GM19328 (cell line): ENCODE data around the gene ADGRB2.

Experiments
- ATAC-seq: cut with Tn5 transposase; IDR thresholded peaks from one replicate; pipeline ENCODE4 v1.9.1; 2021; ENCODE audit warnings: mild to moderate bottlenecking, moderate library complexity; ENCODE audit not compliant: unreplicated experiment

The ADGRB2 gene

DNA sequence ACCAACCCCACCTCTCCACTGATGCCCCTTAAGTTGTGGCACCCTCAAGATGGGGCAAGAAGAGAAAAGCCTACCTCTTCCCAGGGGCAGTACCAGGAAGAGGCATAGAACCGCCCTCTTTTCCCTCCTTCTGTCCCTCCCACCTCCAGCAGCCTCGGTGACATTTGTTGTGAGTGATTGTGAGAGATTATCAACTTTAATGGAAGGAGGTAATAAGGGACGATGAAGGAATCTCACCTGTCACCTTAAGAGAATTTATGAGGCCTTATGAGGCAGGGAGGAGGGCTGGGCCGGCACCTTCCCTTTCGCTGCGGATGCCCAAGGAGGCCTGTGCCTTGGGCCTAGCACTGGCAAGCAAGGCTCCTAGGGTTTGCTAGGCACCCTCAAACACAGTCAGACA is 1.4 kb upstream of the ADGRB2 start:
- ATAC-seq, result no peak

DNA sequence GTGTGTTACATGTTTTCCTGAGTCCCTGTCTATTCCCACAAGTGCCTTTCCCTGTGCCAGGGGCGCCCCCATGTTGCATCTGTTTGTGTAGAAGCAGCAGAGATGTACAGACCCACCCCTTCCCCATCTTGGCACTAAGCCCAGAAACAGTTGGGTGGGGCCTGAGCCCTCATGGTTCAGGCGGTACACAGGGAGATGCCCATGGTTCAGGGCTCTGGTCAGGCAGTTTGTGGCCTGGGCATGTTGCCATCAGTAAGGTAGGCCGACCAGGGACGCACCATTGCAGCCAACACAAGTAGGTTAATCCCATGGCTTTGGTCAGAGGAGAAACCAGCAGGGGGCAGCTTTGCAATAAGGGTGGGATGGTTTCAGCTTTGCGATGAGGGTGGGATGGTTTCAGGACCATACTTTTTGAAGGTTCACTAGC is 914 bp upstream of the ADGRB2 start:
- ATAC-seq, result no peak

DNA sequence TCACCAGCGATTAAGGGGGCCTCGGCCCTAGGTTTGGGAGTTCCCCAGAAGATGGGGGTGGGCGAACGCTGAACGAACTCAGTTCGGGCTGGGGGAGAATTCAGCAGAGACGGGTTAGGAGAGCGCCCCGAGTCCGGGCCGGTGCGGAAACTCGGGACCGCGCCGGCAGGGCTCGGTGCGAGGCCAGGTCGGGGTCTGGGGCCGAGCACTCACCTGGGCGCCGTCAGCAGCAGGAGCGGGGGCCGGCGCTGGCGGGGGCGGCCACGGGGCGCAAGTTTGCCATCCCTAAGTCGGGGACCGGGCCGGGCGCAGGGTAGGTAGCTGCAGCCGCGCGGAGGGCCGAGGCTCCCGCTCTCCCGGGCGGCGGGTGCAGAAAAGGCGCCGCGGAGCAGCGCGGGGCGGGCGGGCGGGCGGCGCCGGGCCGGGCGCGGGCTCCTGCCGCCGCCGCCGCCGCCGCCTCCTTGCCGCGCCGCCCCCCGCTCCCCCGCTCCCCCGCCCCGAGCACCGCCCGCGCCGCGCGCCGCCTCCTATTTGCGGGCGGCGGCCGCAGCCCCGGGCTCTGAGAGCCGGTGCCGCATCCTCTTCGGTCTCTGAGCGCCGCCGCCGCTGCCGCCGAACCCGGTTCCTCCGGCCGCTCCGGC is 349 bp downstream of the ADGRB2 start:
- no peak for ATAC-seq

DNA sequence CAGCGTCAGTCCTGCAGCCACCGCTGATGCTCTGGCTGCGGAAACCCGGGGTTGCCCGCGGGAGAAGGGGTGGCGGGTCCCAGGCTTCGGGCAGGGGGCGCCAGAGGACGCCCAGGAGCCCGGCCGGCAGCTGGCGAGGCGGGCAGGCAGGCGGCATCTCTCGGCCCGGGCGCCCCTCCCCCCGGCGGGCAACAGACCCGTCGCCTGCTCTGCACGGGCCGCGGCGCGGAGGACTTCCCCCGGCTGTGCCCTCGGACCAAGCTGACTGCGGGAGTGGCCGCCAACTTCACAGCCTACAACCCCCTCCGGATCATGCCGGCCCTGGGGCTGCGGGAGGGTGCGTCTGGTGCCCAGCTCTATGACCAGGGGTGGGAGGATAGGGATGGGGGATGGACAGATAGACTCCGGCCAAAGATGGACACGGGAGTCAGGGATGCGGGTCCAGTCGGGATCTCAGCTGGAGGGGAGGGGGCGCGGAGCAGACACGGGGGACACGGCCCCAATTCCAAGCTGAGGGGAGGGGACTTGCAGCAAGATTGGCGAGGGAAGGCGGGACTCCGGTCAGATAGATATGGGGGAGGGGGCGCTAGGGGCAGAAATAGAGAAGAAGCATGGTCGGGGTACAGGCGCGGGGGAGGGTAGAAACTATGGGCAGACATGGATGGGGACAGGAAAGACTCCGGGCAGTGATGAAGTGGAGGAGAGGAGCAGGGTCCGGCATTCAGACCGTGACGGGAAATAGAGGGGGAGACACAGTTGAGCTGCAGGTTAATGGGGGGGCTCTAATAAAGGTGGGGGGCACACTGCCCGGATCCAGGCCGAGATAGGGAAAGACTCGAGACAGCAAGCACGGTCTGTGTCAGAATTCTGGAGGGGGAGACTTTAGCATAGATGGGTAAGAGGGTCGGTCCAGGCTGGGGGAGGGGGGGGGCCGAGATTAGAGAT is 1.1 kb downstream of the ADGRB2 start:
- no peak for ATAC-seq

DNA sequence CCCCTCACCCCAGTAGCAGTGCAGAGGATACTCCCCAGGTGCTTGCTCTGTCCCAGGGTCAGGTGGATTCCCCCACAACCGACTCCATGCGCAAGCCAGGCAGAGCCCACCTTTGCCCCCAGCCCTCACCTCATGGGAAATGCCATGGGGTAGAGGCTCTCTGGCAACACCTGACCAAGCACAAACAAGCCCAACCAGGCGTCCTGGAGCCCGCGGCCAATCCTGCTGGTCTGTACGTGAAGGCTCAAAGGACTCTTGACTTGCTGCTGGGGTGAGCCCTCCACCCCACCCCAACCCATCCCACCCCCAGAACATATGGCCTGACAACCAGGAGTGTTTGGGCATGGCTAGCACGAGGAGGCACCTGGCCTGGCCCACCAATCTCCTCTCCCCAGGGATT is 1.8 kb downstream of the ADGRB2 start:
- no peak for ATAC-seq

DNA sequence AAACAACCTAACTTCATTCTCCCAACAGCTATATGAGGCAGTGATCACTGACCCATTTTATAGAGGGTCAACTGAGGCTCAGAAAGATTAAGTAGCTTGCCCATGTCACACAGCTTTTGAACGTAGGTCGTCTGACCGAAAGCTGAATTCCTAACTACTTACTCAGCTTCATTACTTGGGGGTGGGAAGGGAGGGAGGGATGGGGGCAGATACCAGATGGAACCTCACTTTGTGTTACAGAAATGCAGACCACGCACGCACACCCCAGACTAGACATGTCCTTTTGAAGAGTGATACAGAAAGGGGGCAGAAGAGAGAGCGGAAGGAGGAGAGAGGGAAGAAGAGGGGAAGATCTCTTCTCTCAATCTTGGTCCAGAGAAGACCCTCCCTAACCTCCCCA is 2.3 kb downstream of the ADGRB2 start:
- no peak for ATAC-seq

DNA sequence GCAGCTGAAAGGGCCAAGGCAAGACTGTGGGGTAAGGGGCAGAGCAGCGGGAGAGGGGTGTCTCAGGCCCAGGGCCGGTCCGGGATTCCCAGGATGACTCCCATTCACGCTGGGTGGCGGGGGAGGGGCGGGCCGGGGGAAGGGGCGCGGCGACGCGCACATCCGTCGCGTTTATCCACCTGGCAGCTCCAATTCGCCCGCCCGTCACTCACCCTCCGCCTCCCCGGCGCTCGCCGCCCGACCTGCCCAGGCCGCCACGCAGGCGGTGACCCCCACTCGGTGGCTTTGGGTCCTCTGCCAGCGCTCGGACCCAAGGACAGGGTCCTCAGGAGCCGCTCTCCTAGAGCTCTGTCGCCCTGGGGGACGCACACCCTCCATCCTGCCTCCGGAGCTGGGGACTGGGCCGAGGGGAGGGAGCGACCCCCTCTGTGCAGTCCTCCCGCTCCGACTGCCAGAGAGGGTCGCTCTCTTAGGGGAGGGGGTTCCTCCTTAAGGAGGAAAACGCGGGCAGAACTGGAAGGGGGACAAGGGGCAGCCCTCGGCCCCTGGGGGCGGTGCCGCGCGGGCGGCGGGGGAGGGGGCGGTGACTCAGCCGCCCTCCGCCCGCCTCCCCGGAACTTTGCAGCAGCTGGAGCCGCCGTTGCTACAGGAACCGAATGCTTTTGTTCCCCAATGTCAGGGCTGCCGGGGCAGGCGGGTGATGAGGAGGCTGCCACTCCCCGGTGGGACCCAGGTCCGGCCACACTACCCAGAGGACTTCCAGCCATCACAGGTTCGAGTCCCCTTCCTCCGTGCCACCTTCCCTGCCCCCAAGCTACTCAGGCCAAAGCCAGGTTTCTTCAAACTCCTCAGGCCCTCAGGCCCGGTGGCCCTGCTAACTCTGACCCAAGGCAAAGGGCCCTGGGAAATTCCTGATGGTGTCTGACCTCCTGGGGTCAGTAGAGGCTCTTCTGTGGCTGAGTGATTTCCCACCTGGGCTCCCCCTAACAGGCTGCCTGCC is 3.4 kb downstream of the ADGRB2 start:
- ATAC-seq, result no peak

DNA sequence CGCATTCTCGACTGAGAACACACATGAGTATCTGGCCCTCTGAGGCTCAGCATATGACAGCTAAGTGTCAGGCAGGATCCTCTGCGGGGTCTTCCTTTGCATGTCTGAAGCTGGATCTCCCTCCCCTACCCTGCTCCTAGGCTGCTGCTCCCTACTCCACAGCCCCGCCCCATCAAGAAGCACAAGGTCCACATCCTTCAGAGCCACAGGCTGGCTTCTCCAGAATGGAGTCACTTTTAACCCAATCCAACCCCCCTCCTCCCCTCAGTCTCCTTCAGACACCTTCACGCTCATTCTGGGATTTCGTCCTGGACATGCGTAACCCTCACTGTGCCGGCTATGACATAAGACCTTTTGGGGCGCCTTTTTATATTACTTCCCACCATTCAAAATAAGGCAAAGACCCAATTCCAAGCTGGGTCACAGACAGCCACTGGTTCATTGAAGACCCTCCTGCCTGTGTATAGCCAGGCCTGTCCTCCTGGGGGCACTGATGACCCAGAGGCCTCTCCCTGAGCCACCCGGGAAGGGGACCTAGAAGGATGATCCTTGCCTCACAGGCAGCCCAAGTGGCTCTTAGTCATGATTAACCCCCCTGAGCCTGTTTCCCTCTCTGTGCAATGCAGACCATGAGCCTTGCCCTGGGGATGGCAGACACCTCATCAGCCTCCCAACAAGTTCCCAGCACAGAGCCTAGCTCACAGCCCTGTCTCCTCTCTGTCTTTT is 4.7 kb downstream of the ADGRB2 start:
- no peak for ATAC-seq

DNA sequence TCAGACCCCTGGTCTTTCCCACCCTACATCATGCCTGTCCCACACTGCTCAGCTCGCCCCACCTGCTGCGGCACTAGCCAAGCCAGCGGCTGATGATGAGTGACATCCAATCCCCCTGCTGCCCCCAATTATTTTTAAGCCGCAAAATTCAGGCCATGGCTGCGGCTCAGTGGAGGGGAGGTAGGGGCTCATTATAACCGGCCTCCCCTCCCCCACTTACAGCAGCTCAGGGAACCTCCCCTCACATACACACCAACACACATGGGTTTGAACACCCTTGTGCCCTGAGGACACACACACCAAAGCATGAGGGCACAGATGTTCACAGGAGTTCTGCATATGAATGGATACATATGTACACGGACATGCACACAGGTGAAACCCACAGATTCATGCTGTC is 5.3 kb downstream of the ADGRB2 start:
- ATAC-seq, result no peak

DNA sequence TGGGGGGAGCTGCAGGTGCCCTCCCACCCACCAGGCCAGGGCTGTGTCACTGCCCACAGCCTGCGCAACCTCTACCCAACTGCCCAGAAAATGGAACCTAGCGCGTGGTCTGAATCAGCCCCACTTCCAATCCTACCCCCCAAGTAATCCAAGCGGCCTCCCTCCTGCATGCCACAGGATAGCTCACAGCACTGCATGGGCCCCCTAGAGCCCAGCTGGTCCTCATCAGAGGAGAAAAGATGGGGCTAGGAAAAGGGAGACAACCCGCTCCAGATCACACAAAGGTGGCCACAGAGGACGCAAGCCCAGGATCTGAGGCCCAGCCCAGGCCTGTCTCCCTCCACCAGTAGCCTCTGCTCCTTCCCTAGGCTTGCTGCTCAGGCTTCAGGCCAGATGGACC is 6.2 kb downstream of the ADGRB2 start:
- ATAC-seq, result no peak

DNA sequence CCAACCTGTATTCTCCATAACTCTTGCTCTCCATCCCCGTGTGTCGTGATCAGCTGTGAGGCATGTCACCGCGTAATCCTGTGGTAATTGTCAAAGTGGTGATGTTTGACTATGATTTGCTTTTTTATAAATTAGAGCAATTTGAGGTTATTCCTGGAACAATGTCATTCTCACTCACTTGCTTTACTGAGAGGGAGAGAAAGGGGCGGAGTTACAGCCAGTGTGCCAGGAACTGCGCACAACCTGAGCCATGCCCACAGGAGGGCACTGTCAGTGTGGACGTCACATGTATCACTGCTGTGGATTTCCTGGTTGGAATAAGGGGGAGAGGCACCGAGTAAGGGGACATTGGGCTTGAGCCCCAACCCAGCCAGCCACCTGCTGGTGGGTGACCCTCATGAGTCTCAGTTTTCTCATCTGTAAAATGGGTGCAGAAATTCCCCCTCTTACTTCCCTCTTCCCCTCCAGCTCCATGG is 6.9 kb downstream of the ADGRB2 start:
- ATAC-seq, result no peak

DNA sequence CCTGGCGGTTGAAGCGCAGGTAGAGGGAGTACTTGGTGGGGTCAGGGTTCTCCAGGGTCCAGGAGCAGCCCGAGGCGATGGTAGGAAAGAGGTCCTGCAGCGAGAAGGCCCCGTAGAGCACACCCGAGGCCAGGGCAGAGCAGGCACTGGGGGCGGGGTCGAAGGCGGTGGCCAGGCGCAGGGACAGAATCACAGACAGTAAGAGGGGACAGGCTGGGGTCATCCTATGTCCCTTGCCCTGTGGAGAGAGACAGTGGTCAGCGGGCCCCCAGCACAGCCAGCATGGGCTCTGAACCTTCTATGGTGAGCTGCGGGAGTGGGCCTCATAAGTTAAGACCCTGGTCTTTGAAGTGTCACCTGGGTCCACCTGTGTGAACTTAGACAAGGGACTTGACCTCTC is 7.6 kb downstream of the ADGRB2 start:
- ATAC-seq, result no peak

DNA sequence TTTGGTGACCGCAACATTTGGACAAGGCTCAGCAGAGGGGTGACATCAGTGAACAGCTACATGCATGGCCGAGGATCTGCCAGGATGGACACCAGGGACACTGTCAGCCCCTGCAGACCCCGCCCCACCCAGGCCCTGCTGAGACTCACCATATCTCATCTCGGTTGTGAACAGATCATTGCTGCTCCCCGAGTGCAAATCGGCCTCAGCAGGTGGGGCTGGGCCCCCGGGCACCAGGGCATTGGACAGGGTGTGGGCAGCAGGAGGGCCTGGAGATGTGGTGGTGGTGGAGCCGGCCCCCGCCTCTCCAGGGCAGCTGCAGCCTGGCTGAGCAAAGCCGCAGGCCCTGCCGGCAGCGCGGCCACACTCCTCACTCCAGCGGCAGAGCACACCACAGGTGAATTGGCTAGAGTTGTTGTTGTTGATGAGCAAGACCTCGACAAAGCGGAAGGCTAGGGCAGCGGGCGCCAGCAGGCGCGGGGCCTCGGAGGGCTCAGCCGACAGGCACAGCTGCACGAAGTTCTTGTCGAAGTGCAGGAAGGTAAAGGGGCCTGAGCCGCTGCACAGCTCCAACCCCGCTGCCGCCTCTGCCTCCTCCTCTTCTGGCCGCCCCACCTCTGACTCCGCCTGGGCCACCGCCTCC is 8.2 kb downstream of the ADGRB2 start:
- no peak for ATAC-seq

DNA sequence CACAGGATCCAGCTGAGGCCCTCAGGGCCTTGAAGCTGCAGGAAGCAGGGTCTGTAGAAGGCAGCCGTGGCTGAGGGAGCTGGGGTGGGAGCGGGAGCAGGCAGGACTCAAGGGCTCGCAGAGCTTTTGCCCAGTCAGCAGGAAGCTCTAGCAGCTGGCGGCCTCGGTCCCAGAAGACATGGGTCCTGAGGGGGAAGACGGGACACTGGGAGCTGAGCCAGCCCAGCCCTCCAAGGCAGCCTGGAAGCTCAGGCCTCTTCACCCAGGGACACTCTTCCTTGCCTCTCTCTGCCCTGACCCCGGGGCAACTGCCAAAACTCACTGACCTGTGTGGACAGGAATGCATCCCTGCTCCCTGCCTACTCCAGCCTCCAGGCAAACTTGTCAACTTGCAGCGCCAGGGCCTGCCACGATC is 8.9 kb downstream of the ADGRB2 start:
- no peak for ATAC-seq

DNA sequence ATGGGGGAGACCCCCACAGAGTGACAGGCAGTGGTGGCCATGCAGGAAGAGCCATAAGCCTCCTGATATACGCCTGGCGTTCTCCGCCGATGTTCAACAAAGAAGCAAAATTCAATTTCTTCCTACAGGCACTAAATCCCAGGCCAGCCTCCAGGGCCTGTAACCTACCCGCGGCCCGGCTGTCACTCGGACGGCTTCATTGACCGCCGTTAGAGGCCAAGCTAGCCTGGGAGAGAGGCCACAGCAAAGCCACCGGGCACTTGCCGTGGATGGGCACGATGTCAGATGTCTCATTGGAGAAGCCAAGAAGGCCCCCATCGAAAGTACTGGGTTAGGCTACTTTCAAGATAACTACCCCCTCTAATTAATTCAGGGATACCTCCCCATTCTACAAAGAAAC is 9.7 kb downstream of the ADGRB2 start:
- ATAC-seq, result no peak

DNA sequence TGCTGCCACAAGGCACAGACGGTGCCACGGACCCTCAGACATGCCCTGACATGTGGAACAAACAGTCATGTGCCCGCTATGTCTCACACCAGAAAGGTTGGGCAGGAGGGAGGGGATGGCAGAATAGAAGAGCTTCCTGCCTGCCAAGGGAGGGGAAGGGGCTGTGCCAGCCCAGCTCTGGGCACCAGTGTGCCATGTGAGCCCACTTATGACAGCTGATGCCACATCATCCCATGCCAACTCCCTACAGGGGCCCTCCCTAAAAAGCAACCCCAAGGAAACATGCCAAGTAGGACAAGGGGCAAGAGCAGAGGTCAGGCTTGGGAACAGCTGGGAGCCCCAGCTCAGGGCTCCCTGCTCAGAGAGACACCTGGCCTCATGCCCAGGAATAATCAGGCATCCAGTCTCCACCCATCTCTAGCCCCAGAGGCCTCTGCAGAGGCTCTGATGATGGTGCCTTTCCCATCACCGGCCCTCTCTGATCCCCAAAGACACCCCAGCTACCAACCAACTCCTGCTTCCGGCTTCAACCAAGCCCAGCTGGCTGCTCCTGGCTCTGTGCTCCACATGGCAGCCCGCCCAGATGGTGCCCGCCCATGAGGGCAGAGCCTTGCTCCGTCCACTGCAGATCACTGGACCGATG is 10.3 kb downstream of the ADGRB2 start:
- ATAC-seq, result no peak

DNA sequence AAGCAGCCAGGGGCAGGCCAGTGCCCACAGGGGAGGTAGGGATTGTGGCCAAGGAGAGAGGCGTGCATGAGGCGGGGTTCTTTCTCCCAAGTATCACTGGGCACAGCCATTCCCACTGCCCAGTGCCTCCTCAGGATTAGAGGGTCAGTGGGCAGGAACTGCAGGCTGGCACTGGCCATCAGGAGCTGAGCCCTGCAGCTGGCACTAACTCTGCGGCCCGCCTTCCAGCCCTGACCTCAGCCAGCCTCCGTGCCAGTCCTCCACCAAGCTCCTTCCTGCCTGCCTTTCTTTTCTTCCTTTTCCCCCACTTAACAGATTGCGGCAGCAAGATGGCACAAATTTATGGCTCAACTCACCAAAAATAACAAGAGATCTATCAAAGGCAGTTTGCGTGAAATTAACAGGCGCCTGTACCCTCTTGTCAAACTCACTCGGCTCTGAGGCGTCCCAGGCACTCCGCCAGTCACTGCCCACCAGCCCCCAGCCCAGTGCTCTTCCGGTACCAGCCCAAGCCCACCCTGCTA is 11.1 kb downstream of the ADGRB2 start:
- ATAC-seq, result no peak

DNA sequence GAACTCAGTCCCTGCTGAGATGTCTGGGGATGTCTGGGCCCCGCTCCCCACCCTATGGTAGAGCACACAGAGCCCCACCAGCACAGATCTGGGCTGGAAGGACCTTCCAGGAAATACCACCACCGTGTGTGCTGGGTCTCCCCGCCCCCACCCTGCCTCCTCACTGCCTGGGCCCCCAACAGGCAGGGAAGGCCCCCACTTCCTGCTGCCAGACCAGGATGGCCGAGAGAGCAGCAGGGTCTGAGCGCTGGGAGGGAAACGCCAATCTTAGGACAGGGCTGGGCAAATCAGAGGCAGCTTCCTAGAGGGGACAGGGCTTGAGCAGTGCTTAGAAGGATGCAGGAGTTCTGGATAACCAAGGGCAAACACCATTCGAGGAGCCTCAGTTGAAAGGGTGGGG is 11.9 kb downstream of the ADGRB2 start:
- ATAC-seq, result no peak

DNA sequence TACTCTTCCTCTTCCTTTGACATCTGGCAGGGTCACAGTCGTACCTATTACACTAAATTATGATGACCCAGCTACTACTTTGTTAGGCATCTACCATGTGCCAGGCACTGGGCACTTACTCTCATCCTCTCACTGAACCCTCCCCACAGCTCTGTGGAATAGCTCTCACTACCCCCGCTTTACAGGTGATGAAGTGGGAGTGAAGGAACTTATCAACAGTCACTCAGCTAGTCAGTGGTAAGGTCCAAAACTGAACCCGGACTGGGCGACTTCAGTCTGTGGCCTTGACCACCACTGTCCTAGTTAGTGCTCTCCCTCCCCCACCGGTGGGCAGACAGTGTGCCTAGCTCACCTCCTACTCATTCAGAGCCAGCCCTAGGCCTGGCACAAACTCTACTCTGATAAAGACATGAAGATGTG is 12.3 kb downstream of the ADGRB2 start:
- no peak for ATAC-seq
